Psoas muscle (tissue), 8 donors: Measurements from ENCODE around the gene CLEC16A. TPM values are rescaled to one million over a fixed set of nuclear protein-coding genes. Genes with fewer than 3 reads are reported as not detected.

Experiments used
- ATAC-seq, 4 donors: fragments of 200-7000 bp; cut with Tn5 transposase; one replicate each; pipeline ENCODE4 v1.9.1; 2020; ENCODE audit warnings: moderate library complexity in 3 of 4, mild to moderate bottlenecking in 2 of 4
- DNase-seq, 2 donors: peaks; one replicate each; pipeline ENCODE4 v3.0.0-alpha.2; 2020
- H3K27ac ChIP-seq: fragments of 200-600 bp; one replicate; pipeline ENCODE4 v1.8.0; 2022
- H3K27me3 ChIP-seq, 3 donors: fragments of 200-600 bp in 1 of 3; one replicate each; pipeline versions ENCODE4 v1.6.1 to v1.8.0; 2013 to 2022; ENCODE audit warnings: low read length in 2 of 3, mild to moderate bottlenecking in 2 of 3, moderate library complexity in 1 of 3; ENCODE audit not compliant: insufficient read depth in 3 of 3
- H3K36me3 ChIP-seq, 2 donors: fragments of 200-600 bp in 1 of 2; one replicate each; pipeline versions ENCODE4 v1.6.1 to v1.8.0; 2013 to 2022; ENCODE audit warnings: low read depth in 1 of 2, mild to moderate bottlenecking in 1 of 2, moderate library complexity in 1 of 2; ENCODE audit not compliant: insufficient read depth in 1 of 2
- H3K4me1 ChIP-seq: fragments of 200-600 bp; one replicate; pipeline ENCODE4 v1.8.0; 2022
- H3K4me3 ChIP-seq: fragments of 200-600 bp; one replicate; pipeline ENCODE4 v1.8.0; 2022; ENCODE audit warnings: mild to moderate bottlenecking
- H3K9me3 ChIP-seq: fragments of 200-600 bp; one replicate; pipeline ENCODE4 v1.8.0; 2022
- CTCF ChIP-seq: fragments of 200-600 bp; IDR thresholded peaks from one replicate; pipeline ENCODE4 v1.8.0; 2022; ENCODE audit warnings: antibody characterized with exemption
- WGBS, 3 donors: extraction: QIAGEN DNeasy Blood & Tissue Kit; methylation state at CpG; one replicate each; pipeline versions ENCODE4 v1.1.6 to v1.1.7; 2013; 5-methylcytosine and 5-hydroxymethylcytosine counted together
- intact Hi-C, 2 donors: fragments of 100-400 bp; cut with DNase I; formaldehyde crosslinking; loops; one replicate each; pipeline versions ENCODE4 v1.11.0 to v1.14.2; 2022
- polyA plus RNA-seq, 3 donors: library from polyadenylated mRNA; stranded (reverse); fragments of 200-250 nt; gene quantifications; one replicate each; pipeline ENCODE4 v1.2.3, GENCODE V29; 2013
- total RNA-seq, 4 donors: library from RNA; stranded (reverse); fragmentation: NEBNext Ultra II Directional in 2 of 4; extraction: Animal tissue kit (Norgen Biotek cat#: 25700) in 2 of 4; gene quantifications; one replicate each; pipeline versions ENCODE4 v1.2.1 to v1.2.4, GENCODE V29; 2021 to 2023
- donor health status: healthy with polysubstance abuse.
- donor health status: DM: no; HTN: no; CAD: no; lungs with moderate emphysema.
- donor health status: Bipolar disorder and iron deficiency.
- donor health status: healthy.
- donor health status: DM: yes; HTN: yes; CAD: no.
- donor health status: DM: no; HTN: no; CAD: no.
- donor health status: DM: no; HTN: no; CAD: no.
- donor health status: DM: yes; HTN: yes; CAD: no.

The CLEC16A gene
- total and polyA plus RNA-seq, 7 donors = 13.1 to 28.1 (median 21.4) TPM

GRCh38 chr16:11203111-11203623 lies 258.8 kb downstream of the CLEC16A start:
- Histone ChIP-seq H3K4me1 (no peaks in the 10 kb centered on the region), H3K4me3 (no peak overlapping the region), H3K9me3 (no peaks in the 10 kb centered on the region), H3K27me3 (peaks cover 0 to 6% (median 0%) of the 10 kb centered on the region in 3 donors), H3K27ac (no peak overlapping the region), H3K36me3 (no peaks in the 10 kb centered on the region)
- intact Hi-C loops = no loop called here
- DNase-seq = no peak
- TF ChIP-seq CTCF = no peak
- 53 to 65% (median 54%) methylated on average over 7 of the region's 7 CpGs for WGBS, 3 donors
- ATAC-seq = no peak

- TF ChIP-seq CTCF = no peak
- Histone ChIP-seq H3K36me3 (no peaks in the 10 kb centered on the region), H3K27me3 (peaks cover 0 to 6% (median 0%) of the 10 kb centered on the region in 3 donors), H3K27ac (no peak overlapping the region), H3K9me3 (no peaks in the 10 kb centered on the region), H3K4me1 (no peaks in the 10 kb centered on the region), H3K4me3 (no peak overlapping the region)
- DNase-seq (no peak), ATAC-seq (peak in 1 of 4 donors; percentile 16)
- 33 to 54% (median 43%) methylated on average over 4 of the region's 4 CpGs for WGBS, 3 donors
- intact Hi-C loops = no loop called here
Measured at GRCh38 chr16:11204513-11205047, 260.2 kb downstream of the CLEC16A start.

GRCh38 chr16:11205065-11205699 lies 260.8 kb downstream of the CLEC16A start:
- H3K27ac ChIP-seq = no peak overlapping the region
- H3K4me3 ChIP-seq = no peak overlapping the region
- peaks cover 0 to 6% (median 0%) of the 10 kb centered on the region in 3 donors for H3K27me3 ChIP-seq
- H3K36me3 ChIP-seq = no peaks in the 10 kb centered on the region
- no peaks in the 10 kb centered on the region for H3K9me3 ChIP-seq
- intact Hi-C loops = no loop called here
- no peak for DNase-seq
- TF ChIP-seq CTCF = no peak
- no peaks in the 10 kb centered on the region for H3K4me1 ChIP-seq
- 76 to 80% (median 79%) methylated on average over 19 of the region's 19 CpGs for WGBS, 3 donors
- peak in 1 of 4 donors; percentile 13 for ATAC-seq

GRCh38 chr16:11205754-11206581 lies 261.6 kb downstream of the CLEC16A start:
- Histone ChIP-seq H3K36me3 (no peaks in the 10 kb centered on the region), H3K9me3 (no peaks in the 10 kb centered on the region), H3K27me3 (peaks cover 0 to 8% (median 0%) of the 10 kb centered on the region in 3 donors), H3K27ac (no peak overlapping the region), H3K4me1 (no peaks in the 10 kb centered on the region), H3K4me3 (no peak overlapping the region)
- TF ChIP-seq CTCF = no peak
- 37 to 41% (median 38%) methylated on average over 13 of the region's 13 CpGs for WGBS, 3 donors
- no peak for DNase-seq
- intact Hi-C loops = no loop called here
- peak; percentile 42 to 66 (median 58) for ATAC-seq
